Nephron (organoid): Measurements from ENCODE around the gene PRDX4.
A peak's percentile ranks its signal among the peaks of the same experiment; 100 is the strongest.
"Not testable (repeated sequence)": the region's sequence is repeated elsewhere in the genome, so short reads cannot be mapped to it uniquely, and the experiment has no call there.

Source experiments
- H3K27ac Mint-ChIP-seq, 3 experiments: 2 replicates each; pipeline ENCODE4 v1.8.0; 2020; ENCODE audit warnings: mixed read lengths in 3 of 3, mild to moderate bottlenecking in 2 of 3, moderate library complexity in 1 of 3
- H3K27me3 Mint-ChIP-seq: 2 replicates; pipeline ENCODE4 v1.8.0; 2021; ENCODE audit warnings: low read depth, mild to moderate bottlenecking, moderate library complexity, mixed read lengths
- H3K36me3 Mint-ChIP-seq: 2 replicates; pipeline ENCODE4 v1.8.0; 2020; ENCODE audit warnings: low read depth, mixed read lengths
- H3K4me1 Mint-ChIP-seq: 2 replicates; pipeline ENCODE4 v1.8.0; 2020; ENCODE audit warnings: mixed read lengths
- H3K4me3 Mint-ChIP-seq, 3 experiments: 2 replicates each; pipeline ENCODE4 v1.8.0; 2020; ENCODE audit warnings: mild to moderate bottlenecking in 3 of 3, mixed read lengths in 3 of 3, moderate library complexity in 2 of 3
- H3K9me3 Mint-ChIP-seq: 2 replicates; pipeline ENCODE4 v1.8.0; 2020; ENCODE audit warnings: mixed read lengths
- CTCF ChIP-seq, 3 experiments: fragments of 200-600 bp; sonication (generic); IDR thresholded peaks; one replicate each; pipeline ENCODE4 v1.5.0; 2021; ENCODE audit warnings: antibody characterized with exemption in 3 of 3; ENCODE audit not compliant: unreplicated experiment in 3 of 3

The PRDX4 gene

GRCh38 chrX:23656684-23657083, 10.6 kb upstream of the PRDX4 start:
- no peaks in the 10 kb centered on the region for H3K9me3 Mint-ChIP-seq
- peaks cover 9% of the 10 kb centered on the region for H3K4me1 Mint-ChIP-seq
- H3K27me3 Mint-ChIP-seq = peaks cover 4% of the 10 kb centered on the region
- H3K4me3 Mint-ChIP-seq = no peak overlapping the region
- H3K27ac Mint-ChIP-seq = peak overlapping the region in 1 of 3 experiments; percentile 12
- H3K36me3 Mint-ChIP-seq = no peaks in the 10 kb centered on the region
- no peak for TF ChIP-seq CTCF (IDR thresholded peaks at IDR 0.05; ENCODE audit: unreplicated experiment in 3 of 3)

GRCh38 chrX:23659339-23659738, 8.0 kb upstream of the PRDX4 start:
- TF ChIP-seq CTCF (IDR thresholded peaks at IDR 0.05; ENCODE audit: unreplicated experiment in 3 of 3) = no peak
- H3K27me3 Mint-ChIP-seq = peaks cover 4% of the 10 kb centered on the region
- H3K4me1 Mint-ChIP-seq = peaks cover 15% of the 10 kb centered on the region
- no peaks in the 10 kb centered on the region for H3K9me3 Mint-ChIP-seq
- no peaks in the 10 kb centered on the region for H3K36me3 Mint-ChIP-seq
- no peak overlapping the region for H3K27ac Mint-ChIP-seq
- no peak overlapping the region for H3K4me3 Mint-ChIP-seq

- H3K4me3 Mint-ChIP-seq = not testable (repeated sequence)
- H3K27ac Mint-ChIP-seq = peak overlapping the region in 2 of 3 experiments; percentile 35 to 39
Observed at GRCh38 chrX:23660083-23660765, 7.1 kb upstream of the PRDX4 start.

GRCh38 chrX:23660766-23661132, 6.5 kb upstream of the PRDX4 start:
- Mint-ChIP-seq H3K27ac (peak overlapping the region in 1 of 3 experiments; percentile 39), H3K4me3 (no peak overlapping the region), H3K9me3 (no peaks in the 10 kb centered on the region), H3K4me1 (peaks cover 17% of the 10 kb centered on the region), H3K27me3 (peaks cover 4% of the 10 kb centered on the region), H3K36me3 (no peaks in the 10 kb centered on the region)
- TF ChIP-seq CTCF (IDR thresholded peaks at IDR 0.05; ENCODE audit: unreplicated experiment in 3 of 3) = no peak

More at GRCh38 chrX:23660083-23660765, 7.1 kb upstream of the PRDX4 start:
- H3K4me1 Mint-ChIP-seq = peaks cover 15% of the 10 kb centered on the region
- H3K27me3 Mint-ChIP-seq, H3K36me3 Mint-ChIP-seq, H3K9me3 Mint-ChIP-seq: not testable (repeated sequence)

- peaks cover 4% of the 10 kb centered on the region for H3K27me3 Mint-ChIP-seq
- H3K9me3 Mint-ChIP-seq = no peaks in the 10 kb centered on the region
- TF ChIP-seq CTCF (IDR thresholded peaks at IDR 0.05; ENCODE audit: unreplicated experiment in 3 of 3) = no peak
- H3K36me3 Mint-ChIP-seq = no peaks in the 10 kb centered on the region
- H3K27ac Mint-ChIP-seq = no peak overlapping the region
- H3K4me1 Mint-ChIP-seq = peaks cover 18% of the 10 kb centered on the region
- no peak overlapping the region for H3K4me3 Mint-ChIP-seq
Observed at GRCh38 chrX:23661671-23662070, 5.6 kb upstream of the PRDX4 start.

GRCh38 chrX:23662187-23662586, 5.1 kb upstream of the PRDX4 start:
- Mint-ChIP-seq H3K4me1 (peaks cover 22% of the 10 kb centered on the region), H3K36me3 (no peaks in the 10 kb centered on the region), H3K27ac (peak overlapping the region in 1 of 3 experiments; percentile 17), H3K27me3 (no peaks in the 10 kb centered on the region), H3K4me3 (no peak overlapping the region), H3K9me3 (no peaks in the 10 kb centered on the region)
- TF ChIP-seq CTCF (IDR thresholded peaks at IDR 0.05; ENCODE audit: unreplicated experiment in 3 of 3) = no peak
